ENCODE data around the gene CAMKMT. TPM values are rescaled to one million over a fixed set of nuclear protein-coding genes. Genes with fewer than 3 reads are reported as not detected.

Gene CAMKMT
- total RNA-seq, 1 donor from 2014 or later: 9.0 TPM

DNA sequence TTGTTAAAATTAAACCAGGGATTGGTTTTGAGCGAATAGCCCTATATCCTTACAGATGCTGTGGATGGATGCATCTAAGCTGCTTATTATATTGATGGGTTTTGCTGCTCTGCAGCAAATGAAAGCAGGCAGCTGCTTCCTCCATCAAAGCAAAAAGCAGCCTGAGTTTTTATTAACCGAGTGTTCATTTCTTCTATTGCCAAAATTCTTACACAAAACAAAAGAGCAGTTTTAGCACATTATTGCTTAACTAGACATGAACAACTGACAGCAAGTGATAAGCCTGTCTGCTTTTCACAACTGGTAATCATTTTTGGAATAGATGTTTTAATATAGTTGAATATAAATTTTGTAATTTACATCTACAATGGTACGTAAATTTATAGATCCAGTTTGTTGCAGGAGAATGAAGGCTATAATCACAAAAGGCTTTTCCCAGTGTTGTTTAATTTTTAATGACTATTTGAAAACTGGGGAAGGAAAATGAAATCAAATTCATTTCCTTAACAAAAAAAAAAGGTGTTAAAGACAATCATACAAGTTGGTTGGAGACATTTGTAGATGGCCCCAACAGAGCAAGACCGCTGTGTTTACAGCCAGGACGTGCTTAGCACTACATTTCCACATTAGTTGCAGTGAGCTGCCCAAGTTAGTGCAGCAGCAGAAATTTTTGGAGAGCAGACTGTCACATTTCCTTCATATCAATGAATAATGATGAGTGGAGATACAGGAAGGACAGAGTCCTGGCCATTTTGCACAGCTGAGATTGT is 326.1 kb downstream of the CAMKMT start:
- FAIRE-seq (no peak), DNase-seq (ENCODE audit: low read depth) (no peak)
- no peak for TF ChIP-seq CTCF (IDR thresholded peaks at IDR 0.05; ENCODE audit: insufficient read depth, low read length, severe bottlenecking)

GRCh38 chr2:44688456-44689124 is 326.8 kb downstream of the CAMKMT start:
- H3K4me3 ChIP-seq (ENCODE audit: low read depth, low read length): no peak overlapping the region
- H3K27me3 ChIP-seq (ENCODE audit: control insufficient read depth, insufficient read depth, low read length): no peaks in the 10 kb centered on the region
- FAIRE-seq (no peak), DNase-seq (ENCODE audit: low read depth) (no peak)
- no peak for TF ChIP-seq CTCF (IDR thresholded peaks at IDR 0.05; ENCODE audit: insufficient read depth, low read length, severe bottlenecking)
- H3K36me3 ChIP-seq (ENCODE audit: control insufficient read depth, insufficient read depth, low read length): no peaks in the 10 kb centered on the region

More for the DNA sequence above, 326.1 kb downstream of the CAMKMT start:
- no peaks in the 10 kb centered on the region for H3K36me3 ChIP-seq (ENCODE audit: control insufficient read depth, insufficient read depth, low read length)
- no peaks in the 10 kb centered on the region for H3K27me3 ChIP-seq (ENCODE audit: control insufficient read depth, insufficient read depth, low read length)
- no peak overlapping the region for H3K4me3 ChIP-seq (ENCODE audit: low read depth, low read length)

DNA sequence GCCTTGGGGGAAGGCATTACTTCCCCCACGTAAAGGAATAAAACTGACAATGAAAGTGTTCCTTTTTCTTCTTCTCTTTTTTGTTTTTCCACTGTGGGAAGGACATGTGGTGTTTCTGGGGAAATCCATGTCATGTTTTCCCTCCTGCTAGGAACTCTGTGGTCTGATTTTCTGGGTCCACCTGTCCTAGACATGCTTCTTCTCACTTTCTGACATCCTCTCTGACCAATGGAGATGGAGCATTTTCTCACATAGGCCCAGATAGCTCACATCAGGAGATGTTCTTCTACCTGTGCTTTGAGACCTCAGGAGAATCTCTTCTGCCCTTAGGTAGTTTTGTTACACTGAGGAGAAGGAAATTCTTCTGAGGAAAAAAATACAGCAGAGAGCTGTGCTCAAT is 327.8 kb downstream of the CAMKMT start:
- TF ChIP-seq CTCF (IDR thresholded peaks at IDR 0.05; ENCODE audit: insufficient read depth, low read length, severe bottlenecking): no peak
- DNase-seq (ENCODE audit: low read depth): no peak
- FAIRE-seq: no peak
- no peaks in the 10 kb centered on the region for H3K36me3 ChIP-seq (ENCODE audit: control insufficient read depth, insufficient read depth, low read length)
- no peak overlapping the region for H3K4me3 ChIP-seq (ENCODE audit: low read depth, low read length)
- H3K27me3 ChIP-seq (ENCODE audit: control insufficient read depth, insufficient read depth, low read length): no peaks in the 10 kb centered on the region

GRCh38 chr2:44691174-44691785 is 329.5 kb downstream of the CAMKMT start:
- no peaks in the 10 kb centered on the region for H3K36me3 ChIP-seq (ENCODE audit: control insufficient read depth, insufficient read depth, low read length)
- DNase-seq (ENCODE audit: low read depth) (no peak), FAIRE-seq (no peak)
- TF ChIP-seq CTCF (IDR thresholded peaks at IDR 0.05; ENCODE audit: insufficient read depth, low read length, severe bottlenecking): no peak
- no peaks in the 10 kb centered on the region for H3K27me3 ChIP-seq (ENCODE audit: control insufficient read depth, insufficient read depth, low read length)
- no peak overlapping the region for H3K4me3 ChIP-seq (ENCODE audit: low read depth, low read length)

DNA sequence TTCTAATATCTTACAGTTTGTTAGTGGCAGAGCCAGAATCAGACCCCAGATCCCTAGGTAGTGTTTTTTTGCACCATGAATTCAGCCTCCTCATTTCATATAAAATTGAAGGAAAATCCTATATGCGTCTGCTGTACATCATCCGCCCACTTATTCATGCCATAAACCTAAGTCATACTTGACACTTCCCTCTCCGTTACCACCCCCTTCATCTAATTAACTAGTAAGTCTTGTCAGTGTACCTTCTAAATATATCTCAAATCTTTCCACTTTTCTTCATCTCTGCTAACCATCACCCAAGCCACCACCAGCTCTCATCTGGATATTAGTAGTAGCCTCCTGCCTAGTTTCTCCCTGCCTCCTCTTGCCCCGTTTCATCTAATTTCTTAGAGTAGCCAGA is 331.1 kb downstream of the CAMKMT start:
- no peak for FAIRE-seq
- DNase-seq (ENCODE audit: low read depth): peak; percentile 68

More for the DNA sequence above, 331.1 kb downstream of the CAMKMT start:
- no peaks in the 10 kb centered on the region for H3K36me3 ChIP-seq (ENCODE audit: control insufficient read depth, insufficient read depth, low read length)
- no peaks in the 10 kb centered on the region for H3K27me3 ChIP-seq (ENCODE audit: control insufficient read depth, insufficient read depth, low read length)
- no peak overlapping the region for H3K4me3 ChIP-seq (ENCODE audit: low read depth, low read length)
- no peak for TF ChIP-seq CTCF (IDR thresholded peaks at IDR 0.05; ENCODE audit: insufficient read depth, low read length, severe bottlenecking)
